ENCODE results near the gene HIVEP2. TPM values are rescaled to one million over a fixed set of nuclear protein-coding genes. Genes with fewer than 3 reads are reported as not detected.

The HIVEP2 gene
- total RNA-seq, 3 donors from 2014 or later (not counting 1 experiment from before 2014, with no cell fraction given) = 14.6 to 21.6 (median 18.7) TPM

DNA sequence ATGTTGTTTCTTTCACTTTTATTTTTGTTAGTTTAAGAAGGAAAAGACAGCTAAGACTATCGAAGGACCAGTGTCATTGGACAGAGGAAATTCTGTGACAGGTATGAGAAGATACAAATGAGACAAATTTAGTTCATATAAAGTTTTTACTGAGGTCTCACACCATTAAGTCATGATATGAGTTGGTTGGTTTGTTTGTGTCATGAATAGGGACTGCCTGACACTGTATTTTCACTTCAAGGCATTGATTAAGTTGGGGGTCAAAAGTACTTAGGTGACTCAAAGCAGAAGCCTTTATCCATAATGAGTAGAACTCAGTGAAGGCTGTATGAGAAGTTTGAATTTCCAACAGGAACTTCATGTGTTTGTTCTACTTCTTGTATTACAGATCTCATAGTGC lies 21.3 kb upstream of the HIVEP2 start:
- Mint-ChIP-seq H3K4me3 (no peak overlapping the region), H3K9me3 (no peaks in the 10 kb centered on the region), H3K36me3 (no peaks in the 10 kb centered on the region), H3K4me1 (no peaks in the 10 kb centered on the region), H3K27ac (no peak overlapping the region), H3K27me3 (ENCODE audit: low read depth in 2 of 2) (no peaks in the 10 kb centered on the region)
- Histone ChIP-seq H3K27ac (ENCODE audit: low read length) (no peak overlapping the region), H3K9me3 (ENCODE audit: control insufficient read depth, insufficient read depth, low read length) (no peaks in the 10 kb centered on the region), H3K4me3 (ENCODE audit: low read length) (no peak overlapping the region), H3K36me3 (ENCODE audit: control insufficient read depth, insufficient read depth, low read length) (no peaks in the 10 kb centered on the region), H3K4me1 (ENCODE audit: control insufficient read depth, insufficient read depth, low read length) (no peaks in the 10 kb centered on the region), H3K27me3 (ENCODE audit: control insufficient read depth, insufficient read depth, low read length) (no peaks in the 10 kb centered on the region)
- ATAC-seq (no peak), DNase-seq (no peak)
- 92% methylated on average over 1 of the region's 1 CpG for WGBS (ENCODE audit: insufficient coverage)
- TF ChIP-seq, protein P1, sequence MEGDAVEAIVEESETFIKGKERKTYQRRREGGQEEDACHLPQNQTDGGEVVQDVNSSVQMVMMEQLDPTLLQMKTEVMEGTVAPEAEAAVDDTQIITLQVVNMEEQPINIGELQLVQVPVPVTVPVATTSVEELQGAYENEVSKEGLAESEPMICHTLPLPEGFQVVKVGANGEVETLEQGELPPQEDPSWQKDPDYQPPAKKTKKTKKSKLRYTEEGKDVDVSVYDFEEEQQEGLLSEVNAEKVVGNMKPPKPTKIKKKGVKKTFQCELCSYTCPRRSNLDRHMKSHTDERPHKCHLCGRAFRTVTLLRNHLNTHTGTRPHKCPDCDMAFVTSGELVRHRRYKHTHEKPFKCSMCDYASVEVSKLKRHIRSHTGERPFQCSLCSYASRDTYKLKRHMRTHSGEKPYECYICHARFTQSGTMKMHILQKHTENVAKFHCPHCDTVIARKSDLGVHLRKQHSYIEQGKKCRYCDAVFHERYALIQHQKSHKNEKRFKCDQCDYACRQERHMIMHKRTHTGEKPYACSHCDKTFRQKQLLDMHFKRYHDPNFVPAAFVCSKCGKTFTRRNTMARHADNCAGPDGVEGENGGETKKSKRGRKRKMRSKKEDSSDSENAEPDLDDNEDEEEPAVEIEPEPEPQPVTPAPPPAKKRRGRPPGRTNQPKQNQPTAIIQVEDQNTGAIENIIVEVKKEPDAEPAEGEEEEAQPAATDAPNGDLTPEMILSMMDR (IDR thresholded peaks at IDR 0.05) = no peak
- intact Hi-C loops (cut with micrococcal nuclease) = no loop called here

DNA sequence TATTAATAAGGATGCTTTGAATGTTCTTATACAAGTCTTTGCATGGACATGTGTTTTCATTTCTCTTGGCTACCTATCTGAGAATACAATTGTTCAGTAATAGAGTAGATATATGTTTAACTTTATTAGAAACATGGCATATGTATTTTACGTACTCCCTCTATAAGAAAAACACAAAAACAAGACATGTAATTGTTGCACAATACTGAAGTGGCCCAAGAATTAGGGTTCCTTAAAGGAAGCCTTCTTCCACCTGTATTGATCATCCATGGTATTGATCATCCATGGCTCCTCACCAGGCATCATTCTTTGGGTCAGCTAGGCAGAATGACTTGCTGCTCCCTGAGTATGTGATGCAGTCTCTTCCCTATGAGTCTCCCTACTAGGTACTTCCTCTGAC lies 20.2 kb upstream of the HIVEP2 start:
- no peak for DNase-seq
- WGBS (ENCODE audit: insufficient coverage) = no CpG with 5 or more reads among the region's 1 CpG
- H3K9me3 Mint-ChIP-seq = no peaks in the 10 kb centered on the region
- no peaks in the 10 kb centered on the region for H3K4me1 Mint-ChIP-seq
- H3K9me3 ChIP-seq (ENCODE audit: control insufficient read depth, insufficient read depth, low read length) = no peaks in the 10 kb centered on the region
- TF ChIP-seq, protein P1 (IDR thresholded peaks at IDR 0.05) = no peak
- H3K4me3 ChIP-seq (ENCODE audit: low read length) = no peak overlapping the region
- intact Hi-C loops (cut with micrococcal nuclease) = no loop called here
- H3K4me3 Mint-ChIP-seq = no peak overlapping the region
- H3K4me1 ChIP-seq (ENCODE audit: control insufficient read depth, insufficient read depth, low read length) = no peaks in the 10 kb centered on the region
- no peaks in the 10 kb centered on the region for H3K27me3 Mint-ChIP-seq (ENCODE audit: low read depth in 2 of 2)
- no peak overlapping the region for H3K27ac Mint-ChIP-seq
- no peak overlapping the region for H3K27ac ChIP-seq (ENCODE audit: low read length)
- ATAC-seq = no peak
- H3K36me3 ChIP-seq (ENCODE audit: control insufficient read depth, insufficient read depth, low read length) = no peaks in the 10 kb centered on the region
- H3K27me3 ChIP-seq (ENCODE audit: control insufficient read depth, insufficient read depth, low read length) = no peaks in the 10 kb centered on the region
- H3K36me3 Mint-ChIP-seq = no peaks in the 10 kb centered on the region

DNA sequence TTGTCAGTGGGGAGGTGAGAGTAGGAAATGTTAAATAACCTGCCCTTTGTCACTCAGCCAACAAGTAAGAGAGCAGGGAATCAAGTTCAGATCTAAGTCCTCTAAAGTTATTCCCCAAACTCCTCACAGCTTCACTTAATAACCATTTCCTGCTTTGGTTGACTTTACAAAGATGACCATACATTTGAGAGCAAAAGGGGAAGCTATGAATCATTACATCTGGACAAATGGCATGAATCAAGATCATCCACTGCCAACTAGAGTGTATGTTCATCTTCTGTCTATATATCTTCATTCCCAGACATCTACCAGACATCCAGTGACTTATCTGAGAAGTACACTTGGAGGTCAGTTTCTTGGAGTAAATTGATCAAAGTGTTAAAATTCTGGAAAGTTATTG lies 15.1 kb upstream of the HIVEP2 start:
- H3K4me3 ChIP-seq (ENCODE audit: low read length) = no peak overlapping the region
- TF ChIP-seq, protein P1 (IDR thresholded peaks at IDR 0.05) = no peak
- H3K9me3 ChIP-seq (ENCODE audit: control insufficient read depth, insufficient read depth, low read length) = no peaks in the 10 kb centered on the region
- H3K27me3 Mint-ChIP-seq (ENCODE audit: low read depth in 2 of 2) = no peaks in the 10 kb centered on the region
- no peaks in the 10 kb centered on the region for H3K27me3 ChIP-seq (ENCODE audit: control insufficient read depth, insufficient read depth, low read length)
- no peak overlapping the region for H3K27ac Mint-ChIP-seq
- H3K4me1 ChIP-seq (ENCODE audit: control insufficient read depth, insufficient read depth, low read length) = no peaks in the 10 kb centered on the region
- DNase-seq = no peak
- intact Hi-C loops (cut with micrococcal nuclease) = no loop called here
- H3K27ac ChIP-seq (ENCODE audit: low read length) = no peak overlapping the region
- no peaks in the 10 kb centered on the region for H3K9me3 Mint-ChIP-seq
- no peak overlapping the region for H3K4me3 Mint-ChIP-seq
- no peaks in the 10 kb centered on the region for H3K4me1 Mint-ChIP-seq
- no peaks in the 10 kb centered on the region for H3K36me3 ChIP-seq (ENCODE audit: control insufficient read depth, insufficient read depth, low read length)
- H3K36me3 Mint-ChIP-seq = no peaks in the 10 kb centered on the region
- ATAC-seq = no peak

DNA sequence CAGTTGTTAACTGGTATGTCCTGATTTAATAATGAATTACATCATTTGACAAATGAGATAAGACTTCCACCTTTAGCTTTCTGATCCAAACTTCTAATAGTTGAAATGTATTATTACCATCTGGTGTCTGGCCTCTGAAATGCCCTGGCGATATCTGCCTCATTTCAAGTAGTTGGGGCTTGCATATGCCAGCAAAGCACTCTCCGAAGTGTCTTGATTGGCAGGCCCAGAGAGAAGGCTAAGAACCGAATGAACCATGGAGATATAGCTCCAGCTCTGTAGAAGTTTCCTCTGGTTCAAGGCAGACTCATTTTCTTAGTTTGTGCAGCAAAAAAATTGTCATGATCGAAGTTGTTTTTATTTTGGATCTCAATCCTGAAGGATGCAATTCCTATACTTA lies 13.4 kb upstream of the HIVEP2 start:
- Histone ChIP-seq H3K4me1 (ENCODE audit: control insufficient read depth, insufficient read depth, low read length) (no peaks in the 10 kb centered on the region), H3K36me3 (ENCODE audit: control insufficient read depth, insufficient read depth, low read length) (no peaks in the 10 kb centered on the region), H3K27me3 (ENCODE audit: control insufficient read depth, insufficient read depth, low read length) (no peaks in the 10 kb centered on the region), H3K9me3 (ENCODE audit: control insufficient read depth, insufficient read depth, low read length) (no peaks in the 10 kb centered on the region), H3K4me3 (ENCODE audit: low read length) (no peak overlapping the region), H3K27ac (ENCODE audit: low read length) (no peak overlapping the region)
- no peak for ATAC-seq
- Mint-ChIP-seq H3K27me3 (ENCODE audit: low read depth in 2 of 2) (no peaks in the 10 kb centered on the region), H3K9me3 (no peaks in the 10 kb centered on the region), H3K4me3 (no peak overlapping the region), H3K4me1 (no peaks in the 10 kb centered on the region), H3K36me3 (no peaks in the 10 kb centered on the region), H3K27ac (no peak overlapping the region)
- 96% methylated on average over 4 of the region's 4 CpGs for WGBS (ENCODE audit: insufficient coverage)
- intact Hi-C loops (cut with micrococcal nuclease) = no loop called here
- DNase-seq = no peak
- TF ChIP-seq, protein P1 (IDR thresholded peaks at IDR 0.05) = no peak

Measured in natural killer cell (primary cell).